Measurements from ENCODE around the gene HTRA1. TPM values are rescaled to one million over a fixed set of nuclear protein-coding genes. Genes with fewer than 3 reads are reported as not detected.

HTRA1 gene
- total RNA-seq, 1 experiment from 2014 or later, result 63.4 TPM

GRCh38 chr10:122515588-122516231, 54.4 kb downstream of the HTRA1 start:
- no peak for DNase-seq (ENCODE audit: low spot score)

GRCh38 chr10:122516734-122517133, 55.4 kb downstream of the HTRA1 start:
- DNase-seq (ENCODE audit: low spot score), result no peak

GRCh38 chr10:122519144-122519543, 57.8 kb downstream of the HTRA1 start:
- no peak for DNase-seq (ENCODE audit: low spot score)

GRCh38 chr10:122519873-122520272, 58.5 kb downstream of the HTRA1 start:
- DNase-seq (ENCODE audit: low spot score), result no peak

- no peak for DNase-seq (ENCODE audit: low spot score)
Measured at GRCh38 chr10:122521011-122521410, 59.7 kb downstream of the HTRA1 start.

- DNase-seq (ENCODE audit: low spot score), result no peak
Measured at GRCh38 chr10:122524811-122525210, 63.5 kb downstream of the HTRA1 start.

GRCh38 chr10:122525788-122526187, 64.4 kb downstream of the HTRA1 start:
- no peak for DNase-seq (ENCODE audit: low spot score)

- DNase-seq (ENCODE audit: low spot score), result no peak
Measured at GRCh38 chr10:122526892-122527291, 65.5 kb downstream of the HTRA1 start.

GRCh38 chr10:122530177-122530576, 68.8 kb downstream of the HTRA1 start:
- no peak for DNase-seq (ENCODE audit: low spot score)

GRCh38 chr10:122531261-122531660, 69.9 kb downstream of the HTRA1 start:
- no peak for DNase-seq (ENCODE audit: low spot score)

- no peak for DNase-seq (ENCODE audit: low spot score)
Measured at GRCh38 chr10:122531939-122532338, 70.6 kb downstream of the HTRA1 start.

- no peak for DNase-seq (ENCODE audit: low spot score)
Measured at GRCh38 chr10:122532601-122533296, 71.4 kb downstream of the HTRA1 start.

- DNase-seq (ENCODE audit: low spot score), result no peak
Measured at GRCh38 chr10:122537545-122537944, 76.2 kb downstream of the HTRA1 start.

GRCh38 chr10:122541541-122542002, 80.2 kb downstream of the HTRA1 start:
- DNase-seq (ENCODE audit: low spot score), result no peak

- no peak for DNase-seq (ENCODE audit: low spot score)
Measured at GRCh38 chr10:122543676-122544445, 82.5 kb downstream of the HTRA1 start.

- DNase-seq (ENCODE audit: low spot score), result no peak
Measured at GRCh38 chr10:122544493-122544892, 83.1 kb downstream of the HTRA1 start.

- no peak for DNase-seq (ENCODE audit: low spot score)
Measured at GRCh38 chr10:122546242-122546641, 84.9 kb downstream of the HTRA1 start.

- no peak for DNase-seq (ENCODE audit: low spot score)
Measured at GRCh38 chr10:122548407-122549085, 87.2 kb downstream of the HTRA1 start.

GRCh38 chr10:122549636-122550035, 88.3 kb downstream of the HTRA1 start:
- no peak for DNase-seq (ENCODE audit: low spot score)

- DNase-seq (ENCODE audit: low spot score), result no peak
Measured at GRCh38 chr10:122550427-122550826, 89.1 kb downstream of the HTRA1 start.

GRCh38 chr10:122550983-122551382, 89.6 kb downstream of the HTRA1 start:
- no peak for DNase-seq (ENCODE audit: low spot score)

- DNase-seq (ENCODE audit: low spot score), result no peak
Measured at GRCh38 chr10:122551450-122551849, 90.1 kb downstream of the HTRA1 start.
